GM06990 (cell line): ENCODE results near the gene XG.
"Not testable (repeated sequence)": the region's sequence is repeated elsewhere in the genome, so short reads cannot be mapped to it uniquely, and the experiment has no call there.

ENCODE experiments used
- DNase-seq: peaks from one replicate; pipeline ENCODE4 v3.0.0-alpha.2; 2011; ENCODE audit not compliant: insufficient read length; ENCODE audit errors: extremely low read depth
- H3K27me3 ChIP-seq: replicated peaks from 2 replicates; pipeline ENCODE4 v1.6.0; 2011; ENCODE audit warnings: low read length; ENCODE audit not compliant: control insufficient read depth, insufficient read depth
- H3K36me3 ChIP-seq: 2 replicates; pipeline ENCODE4 v1.5.1; 2011; ENCODE audit warnings: low read length; ENCODE audit not compliant: control insufficient read depth, insufficient read depth
- H3K4me3 ChIP-seq: replicated peaks from 2 replicates; pipeline ENCODE4 v1.5.1; 2011; ENCODE audit warnings: low read depth, mild to moderate bottlenecking, control low read depth, low read length
- CTCF ChIP-seq: IDR thresholded peaks from 2 replicates; pipeline ENCODE4 v1.5.1; 2011; ENCODE audit warnings: low read length, control low read depth, mild to moderate bottlenecking, inconsistent platforms; ENCODE audit not compliant: insufficient read depth, poor library complexity, severe bottlenecking

Gene XG

DNA sequence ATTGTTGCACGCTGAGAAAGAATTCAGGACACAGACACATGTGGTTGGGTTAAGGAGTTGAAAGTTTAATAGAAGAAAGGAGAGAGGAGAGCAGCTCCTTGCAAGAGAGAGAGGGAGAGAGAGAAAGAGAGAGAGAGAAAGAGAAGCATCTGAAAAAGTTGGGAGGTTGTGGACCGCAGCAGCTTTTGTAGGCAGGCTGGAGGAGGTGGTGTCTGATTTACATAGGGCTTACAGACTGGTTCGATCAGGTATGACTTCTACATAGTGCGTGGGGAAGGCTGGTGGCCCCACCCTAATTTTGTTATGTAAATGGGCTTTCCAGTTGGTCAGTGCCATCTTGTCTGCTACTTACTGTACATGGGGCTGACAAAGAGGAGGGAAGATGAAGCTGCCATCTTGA, 49.4 kb downstream of the XG start:
- no peak for DNase-seq
- Histone ChIP-seq H3K36me3 (no peaks in the 10 kb centered on the region), H3K27me3 (no peaks in the 10 kb centered on the region), H3K4me3 (no peak overlapping the region)
- TF ChIP-seq CTCF: no peak

DNA sequence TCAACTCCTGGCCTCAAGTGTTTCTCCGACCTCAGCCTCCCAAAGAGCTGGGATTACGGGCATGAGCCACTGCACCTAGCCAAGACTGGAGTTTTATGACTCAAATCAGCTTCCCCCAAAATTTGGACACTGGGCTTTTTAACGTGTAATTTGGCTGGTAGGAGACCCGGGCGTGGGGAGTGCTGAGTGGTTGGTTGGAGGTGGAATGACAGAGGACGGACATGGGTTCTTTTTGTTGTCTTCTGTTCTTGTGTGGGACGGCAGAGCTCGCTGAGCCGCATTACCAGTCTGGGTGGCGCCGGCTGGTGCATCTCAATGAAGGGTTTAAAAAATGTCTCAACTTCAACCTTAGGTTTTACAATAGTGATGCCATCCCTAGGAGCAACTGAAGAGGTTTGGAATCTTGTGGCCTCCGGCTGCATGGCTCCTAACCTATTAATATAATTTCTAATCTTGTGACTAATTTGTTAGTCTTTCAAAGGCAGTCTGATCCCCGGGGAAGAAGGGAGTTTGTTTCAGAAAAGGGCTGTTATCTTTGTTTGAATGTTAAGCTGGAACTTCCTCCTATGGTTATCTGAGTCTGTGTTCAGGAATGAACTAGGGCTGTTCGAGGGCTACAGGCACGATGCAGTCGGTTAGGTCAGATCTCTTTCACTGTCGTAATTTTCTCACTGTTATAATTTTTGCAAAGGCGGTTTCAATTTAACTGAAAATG, 50.7 kb downstream of the XG start:
- H3K27me3 ChIP-seq, H3K4me3 ChIP-seq, DNase-seq, H3K36me3 ChIP-seq: not testable (repeated sequence)

GRCh38 chrX:2803486-2803885, 51.6 kb downstream of the XG start:
- not testable (repeated sequence) for H3K27me3 ChIP-seq, H3K4me3 ChIP-seq, H3K36me3 ChIP-seq, DNase-seq

- not testable (repeated sequence) for H3K36me3 ChIP-seq, H3K4me3 ChIP-seq, H3K27me3 ChIP-seq, DNase-seq
Observed at GRCh38 chrX:2804106-2804843, 52.4 kb downstream of the XG start.

GRCh38 chrX:2804858-2805257, 53.0 kb downstream of the XG start:
- DNase-seq, H3K36me3 ChIP-seq, H3K27me3 ChIP-seq, H3K4me3 ChIP-seq: not testable (repeated sequence)

DNA sequence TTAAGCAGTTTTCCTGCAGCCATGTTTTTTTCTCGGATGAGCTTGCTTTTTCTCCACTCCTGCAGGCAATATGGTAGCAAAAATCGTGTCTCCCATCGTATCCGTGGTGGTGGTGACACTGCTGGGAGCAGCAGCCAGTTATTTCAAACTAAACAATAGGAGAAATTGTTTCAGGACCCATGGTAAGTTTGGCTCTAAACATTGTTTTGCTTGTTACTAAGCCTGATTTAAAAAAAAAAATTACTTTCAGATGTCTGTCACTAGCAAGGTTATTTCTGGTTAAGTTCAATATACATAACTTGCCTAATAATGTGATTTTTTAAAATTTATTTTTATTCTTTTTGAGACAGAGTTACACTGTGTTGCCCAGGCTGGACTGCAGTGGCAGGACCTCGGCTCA, 59.4 kb downstream of the XG start:
- DNase-seq: no peak
- TF ChIP-seq CTCF: no peak
- Histone ChIP-seq H3K36me3 (no peaks in the 10 kb centered on the region), H3K27me3 (no peaks in the 10 kb centered on the region), H3K4me3 (no peak overlapping the region)

- not testable (repeated sequence) for H3K36me3 ChIP-seq, H3K27me3 ChIP-seq, H3K4me3 ChIP-seq, DNase-seq
- TF ChIP-seq CTCF: peak; percentile 69
Observed at GRCh38 chrX:2812161-2812907, 60.5 kb downstream of the XG start.
